Measurements from ENCODE around the gene ADD3.

The ADD3 gene

GRCh38 chr10:110137142-110137545 is 129.4 kb downstream of the ADD3 start:
- H3K4me3 ChIP-seq (ENCODE audit: low read depth, low read length): no peak overlapping the region
- DNase-seq (ENCODE audit: low read depth): peak; percentile 31
- TF ChIP-seq, protein P1, sequence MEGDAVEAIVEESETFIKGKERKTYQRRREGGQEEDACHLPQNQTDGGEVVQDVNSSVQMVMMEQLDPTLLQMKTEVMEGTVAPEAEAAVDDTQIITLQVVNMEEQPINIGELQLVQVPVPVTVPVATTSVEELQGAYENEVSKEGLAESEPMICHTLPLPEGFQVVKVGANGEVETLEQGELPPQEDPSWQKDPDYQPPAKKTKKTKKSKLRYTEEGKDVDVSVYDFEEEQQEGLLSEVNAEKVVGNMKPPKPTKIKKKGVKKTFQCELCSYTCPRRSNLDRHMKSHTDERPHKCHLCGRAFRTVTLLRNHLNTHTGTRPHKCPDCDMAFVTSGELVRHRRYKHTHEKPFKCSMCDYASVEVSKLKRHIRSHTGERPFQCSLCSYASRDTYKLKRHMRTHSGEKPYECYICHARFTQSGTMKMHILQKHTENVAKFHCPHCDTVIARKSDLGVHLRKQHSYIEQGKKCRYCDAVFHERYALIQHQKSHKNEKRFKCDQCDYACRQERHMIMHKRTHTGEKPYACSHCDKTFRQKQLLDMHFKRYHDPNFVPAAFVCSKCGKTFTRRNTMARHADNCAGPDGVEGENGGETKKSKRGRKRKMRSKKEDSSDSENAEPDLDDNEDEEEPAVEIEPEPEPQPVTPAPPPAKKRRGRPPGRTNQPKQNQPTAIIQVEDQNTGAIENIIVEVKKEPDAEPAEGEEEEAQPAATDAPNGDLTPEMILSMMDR (IDR thresholded peaks at IDR 0.05; ENCODE audit: low read depth, low read length, missing control alignments): peak; percentile 65

GRCh38 chr10:110138197-110138812 is 130.5 kb downstream of the ADD3 start:
- TF ChIP-seq, protein P1 (IDR thresholded peaks at IDR 0.05; ENCODE audit: low read depth, low read length, missing control alignments): peak; percentile 60
- H3K4me3 ChIP-seq (ENCODE audit: low read depth, low read length): no peak overlapping the region
- DNase-seq (ENCODE audit: low read depth): no peak

DNA sequence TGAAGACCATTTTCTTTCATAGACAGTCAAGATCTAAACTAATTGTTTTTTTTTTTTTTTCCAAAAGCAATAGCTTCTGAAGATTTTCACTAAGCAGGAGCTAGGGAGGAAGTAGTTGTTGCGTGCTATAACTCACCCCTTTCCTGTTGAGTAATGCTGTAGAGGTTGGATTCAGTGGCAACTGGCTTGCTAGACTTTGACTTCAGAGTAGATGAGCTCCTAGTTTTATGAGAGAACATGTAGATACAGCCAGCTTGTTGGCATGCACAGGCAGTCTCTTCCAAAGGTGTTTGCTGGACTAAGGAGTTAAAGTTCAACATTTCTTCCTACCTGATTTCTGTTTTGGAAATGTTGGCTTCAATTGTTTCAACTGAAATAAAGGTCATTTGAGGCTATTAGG is 133.4 kb downstream of the ADD3 start:
- TF ChIP-seq, protein P1 (IDR thresholded peaks at IDR 0.05; ENCODE audit: low read depth, low read length, missing control alignments): no peak
- no peak overlapping the region for H3K4me3 ChIP-seq (ENCODE audit: low read depth, low read length)
- no peak for DNase-seq (ENCODE audit: low read depth)

DNA sequence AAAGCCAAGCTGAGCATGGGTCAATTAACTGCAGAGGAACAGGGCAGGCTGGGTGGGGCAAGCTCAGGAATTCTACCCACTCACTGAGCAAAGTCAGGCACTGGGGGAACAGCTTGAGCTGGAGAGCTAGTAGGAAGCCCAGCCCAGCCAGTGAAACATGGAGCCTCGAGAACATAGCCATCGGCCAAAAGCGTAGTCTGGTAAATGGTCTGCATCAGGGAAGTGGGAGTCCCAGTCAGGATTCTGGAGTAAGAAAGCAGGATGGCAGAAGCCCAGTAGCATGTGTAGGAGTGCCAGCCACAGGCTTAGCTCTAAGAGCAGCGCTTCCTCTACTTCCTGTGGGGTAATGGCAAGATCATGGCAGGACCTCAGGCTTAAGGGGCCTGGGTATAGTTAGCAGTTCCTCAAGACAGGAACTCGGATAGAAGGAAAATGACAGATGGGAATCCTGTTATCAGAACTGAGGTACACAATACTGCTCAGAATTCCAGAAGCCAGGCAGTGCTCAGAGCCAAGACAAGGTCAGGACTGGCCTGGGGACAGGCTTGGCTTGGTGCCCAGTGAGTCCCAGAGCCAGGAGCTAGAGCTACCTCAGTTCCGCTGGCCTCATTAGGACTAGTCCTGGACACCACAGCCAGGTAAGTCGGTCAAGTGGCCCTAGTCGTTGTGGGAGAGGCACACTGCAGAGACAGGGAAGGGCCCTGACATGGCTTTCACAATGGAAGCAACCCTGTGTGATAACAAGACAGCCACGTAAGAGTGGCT is 134.3 kb downstream of the ADD3 start:
- DNase-seq (ENCODE audit: low read depth): no peak
- no peak overlapping the region for H3K4me3 ChIP-seq (ENCODE audit: low read depth, low read length)
- TF ChIP-seq, protein P1 (IDR thresholded peaks at IDR 0.05; ENCODE audit: low read depth, low read length, missing control alignments): no peak

- H3K4me3 ChIP-seq (ENCODE audit: low read depth, low read length): no peak overlapping the region
- DNase-seq (ENCODE audit: low read depth): no peak
- TF ChIP-seq, protein P1 (IDR thresholded peaks at IDR 0.05; ENCODE audit: low read depth, low read length, missing control alignments): no peak
Measured at GRCh38 chr10:110142965-110143364, 135.2 kb downstream of the ADD3 start.

DNA sequence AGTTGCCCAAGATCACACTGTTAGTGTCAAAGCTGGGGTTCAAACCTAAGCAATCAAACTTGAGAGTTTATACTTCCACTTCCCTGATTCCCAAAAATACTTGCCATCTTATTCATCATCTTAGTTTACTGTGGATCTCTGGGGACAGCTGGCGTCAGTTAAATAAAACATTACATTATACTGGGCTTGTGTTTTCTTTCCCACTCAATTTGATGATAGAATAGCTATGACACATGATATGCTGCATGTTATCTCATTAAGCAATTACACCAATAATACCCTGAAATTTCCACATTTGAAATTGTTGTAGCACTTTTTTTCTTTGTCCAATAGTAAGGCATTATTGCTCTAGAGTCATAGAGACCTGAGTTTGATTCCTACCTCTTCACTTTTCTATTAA is 136.7 kb downstream of the ADD3 start:
- H3K4me3 ChIP-seq (ENCODE audit: low read depth, low read length): no peak overlapping the region
- TF ChIP-seq, protein P1 (IDR thresholded peaks at IDR 0.05; ENCODE audit: low read depth, low read length, missing control alignments): no peak
- no peak for DNase-seq (ENCODE audit: low read depth)
